Fibroblast of skin of right quadriceps (primary cell): Measurements from ENCODE around the gene ZSWIM5.
"Not testable (repeated sequence)": the region's sequence is repeated elsewhere in the genome, so short reads cannot be mapped to it uniquely, and the experiment has no call there.

ENCODE experiments used
- DNase-seq: peaks from one replicate; pipeline ENCODE4 v3.0.0-alpha.2; 2013

ZSWIM5 gene

DNA sequence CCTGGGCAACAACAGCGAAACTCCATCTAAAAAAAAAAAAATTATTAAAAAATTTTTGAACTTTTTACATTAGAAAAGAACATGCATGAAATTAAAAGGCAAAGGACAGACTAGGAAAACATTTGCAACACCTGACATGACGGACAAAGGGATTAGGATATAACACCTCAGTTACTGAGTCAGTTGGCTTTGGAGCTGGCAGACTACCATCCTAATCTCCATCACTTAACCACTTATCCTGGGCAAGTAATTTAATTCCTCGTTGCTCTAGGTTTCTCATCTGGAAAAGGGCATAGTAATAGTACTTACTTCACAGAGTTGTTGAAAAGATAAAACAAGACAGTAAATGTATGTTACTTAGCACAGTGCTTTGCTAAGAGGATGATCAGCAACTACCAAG is 207.2 kb downstream of the ZSWIM5 start:
- DNase-seq = no peak

DNA sequence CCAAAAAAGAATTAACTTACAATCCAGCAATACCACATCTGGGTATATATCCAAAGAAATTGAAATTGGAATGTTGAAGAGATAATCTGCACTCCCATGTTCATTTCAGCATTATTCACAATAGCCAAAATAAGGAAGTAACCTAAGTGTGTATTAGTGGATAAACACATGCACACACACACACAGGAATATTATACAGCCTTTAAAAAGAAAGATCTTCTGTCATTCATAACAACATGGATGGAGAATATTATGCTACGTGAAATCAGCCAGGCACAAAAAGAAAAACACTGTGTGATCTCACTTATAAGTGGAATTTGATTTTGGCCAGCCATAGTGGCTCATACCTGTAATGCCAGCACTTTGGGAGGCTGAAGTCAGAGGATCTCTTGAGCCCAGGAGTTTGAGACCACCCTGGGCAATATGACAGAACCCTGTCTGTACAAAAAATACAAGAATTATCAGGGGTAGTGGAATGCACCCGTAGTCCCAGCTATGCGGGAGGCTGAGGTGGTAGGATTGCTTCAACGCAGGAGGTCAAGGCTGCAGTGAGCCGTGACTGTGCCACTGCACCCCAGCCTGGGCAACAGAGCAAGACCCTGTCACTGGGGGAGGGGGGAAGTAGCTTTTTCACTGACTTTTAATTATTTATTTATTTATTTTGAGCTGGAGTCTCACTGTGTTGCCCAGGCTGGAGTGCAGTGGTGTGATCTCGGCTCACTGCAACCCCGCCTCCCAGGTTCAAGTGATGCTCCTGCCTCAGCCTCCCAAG is 210.8 kb downstream of the ZSWIM5 start:
- DNase-seq = no peak

DNA sequence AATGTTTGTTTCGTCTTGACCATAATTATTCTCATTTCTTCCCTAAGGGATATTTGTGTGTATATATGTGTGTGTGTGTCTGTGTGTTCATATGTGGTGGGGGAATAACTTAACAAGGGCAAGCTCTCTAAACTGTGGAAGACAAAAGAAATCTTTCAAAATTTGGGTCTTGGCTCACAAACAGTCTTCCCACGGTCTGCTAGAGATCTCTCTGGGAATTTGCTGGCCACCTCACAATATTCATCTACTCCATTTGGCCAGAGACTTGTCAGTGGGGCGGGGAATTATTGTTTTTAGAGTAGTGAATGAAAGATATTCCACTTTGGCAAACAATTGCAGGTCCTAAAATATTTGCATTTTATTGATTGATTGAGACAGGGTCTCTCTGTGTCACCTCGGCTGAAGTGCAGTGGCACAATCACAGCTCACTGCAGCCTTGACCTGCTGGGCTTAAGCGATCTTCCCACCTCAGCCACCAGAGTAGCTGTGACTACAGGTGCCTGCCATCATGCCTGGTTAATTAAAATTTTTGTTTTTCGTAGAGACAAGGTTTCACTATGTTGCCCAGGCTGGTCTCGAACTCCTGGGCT is 212.0 kb downstream of the ZSWIM5 start:
- no peak for DNase-seq

DNA sequence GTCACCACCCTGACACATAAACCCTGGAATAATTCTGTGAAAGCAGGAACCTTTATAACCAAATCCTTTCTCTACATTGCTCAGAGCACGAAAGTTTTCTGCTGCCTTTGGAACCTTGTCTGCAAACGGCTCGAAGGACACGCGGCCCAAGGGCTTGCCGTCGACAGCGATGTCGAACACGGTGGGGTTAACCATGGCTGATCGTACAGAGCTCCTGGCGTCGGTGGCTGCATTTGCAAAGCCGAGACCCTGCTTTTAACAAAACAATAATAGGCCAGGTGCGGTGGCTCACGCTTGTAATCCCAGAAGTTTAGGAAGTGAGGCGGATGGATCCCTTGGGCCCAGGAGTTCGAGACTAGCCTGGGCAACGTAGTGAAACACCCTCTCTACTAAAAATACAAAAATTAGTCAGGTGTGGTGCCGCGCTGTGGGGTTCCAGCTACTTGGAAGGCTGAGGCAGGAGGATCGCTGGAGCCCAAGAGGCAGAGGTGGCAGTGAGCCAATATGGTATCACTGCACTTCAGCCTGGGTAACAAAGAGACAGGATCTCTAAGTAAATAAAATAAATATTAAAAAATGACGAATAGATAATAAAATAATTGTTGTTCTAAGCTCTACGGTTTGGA is 217.8 kb downstream of the ZSWIM5 start:
- no peak for DNase-seq

DNA sequence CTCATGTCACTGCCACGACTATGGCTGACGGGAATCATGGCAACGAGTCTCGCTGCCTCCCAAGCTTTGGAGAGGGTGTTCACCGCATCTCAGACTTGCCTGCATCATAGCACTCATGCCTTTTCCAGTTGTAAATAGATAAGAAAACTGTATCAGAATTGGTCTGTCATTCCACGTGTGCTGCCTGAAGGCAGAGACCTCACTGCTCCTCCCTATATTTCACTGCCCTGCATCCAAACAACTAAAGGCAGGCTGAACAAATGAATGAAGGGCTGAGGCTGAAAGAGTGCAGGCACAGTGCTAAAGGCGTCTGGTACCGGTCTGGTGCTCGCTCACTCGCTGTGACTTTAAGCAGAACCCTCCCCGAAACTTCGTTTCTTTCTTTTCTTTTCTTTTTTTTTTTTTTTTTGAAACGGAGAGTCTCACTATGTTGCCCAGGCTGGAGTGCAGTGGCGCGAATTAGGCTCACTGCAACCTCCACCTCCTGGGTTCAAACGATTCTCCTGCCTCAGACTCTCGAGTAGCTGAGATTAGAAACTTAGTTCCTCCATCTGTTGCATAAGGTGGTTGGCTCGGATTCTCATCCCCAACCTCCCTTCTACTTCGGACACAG is 220.6 kb downstream of the ZSWIM5 start:
- no peak for DNase-seq

DNA sequence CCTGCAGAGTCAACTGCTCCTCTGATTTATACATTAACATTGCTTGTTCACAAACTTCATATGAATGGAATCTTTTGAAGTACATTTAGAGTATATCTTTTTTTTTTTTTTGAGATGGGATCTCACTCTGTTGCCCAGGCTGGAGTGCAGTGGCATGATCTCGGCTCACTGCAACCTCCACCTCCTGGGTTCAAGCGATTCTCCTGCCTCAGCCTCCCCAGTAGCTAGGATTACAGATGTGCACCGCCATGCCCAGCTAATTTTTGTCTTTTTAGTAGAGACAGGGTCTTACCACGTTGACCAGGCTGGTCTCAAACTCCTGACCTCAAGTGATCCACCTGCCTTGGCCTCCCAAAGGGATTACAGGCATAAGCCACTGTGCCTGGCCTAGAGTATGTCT is 229.0 kb downstream of the ZSWIM5 start:
- not testable (repeated sequence) for DNase-seq

DNA sequence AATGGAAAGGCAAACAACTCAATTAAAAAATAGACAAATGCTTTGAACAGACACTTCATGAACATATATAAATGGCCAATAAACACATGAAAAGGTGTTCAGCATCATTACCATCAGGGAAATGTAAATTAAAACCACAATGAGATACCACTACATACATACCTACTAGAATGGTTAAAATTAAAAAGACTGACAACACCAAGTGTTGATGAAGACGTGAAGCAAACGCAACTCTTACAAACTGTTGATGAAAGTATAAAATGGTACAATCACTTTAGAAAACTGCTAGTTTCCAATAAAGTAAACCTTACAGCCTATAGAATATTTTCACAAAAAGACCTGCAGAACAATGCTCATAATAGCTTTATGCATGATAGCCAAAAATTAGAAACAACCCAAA is 230.2 kb downstream of the ZSWIM5 start:
- DNase-seq = no peak

DNA sequence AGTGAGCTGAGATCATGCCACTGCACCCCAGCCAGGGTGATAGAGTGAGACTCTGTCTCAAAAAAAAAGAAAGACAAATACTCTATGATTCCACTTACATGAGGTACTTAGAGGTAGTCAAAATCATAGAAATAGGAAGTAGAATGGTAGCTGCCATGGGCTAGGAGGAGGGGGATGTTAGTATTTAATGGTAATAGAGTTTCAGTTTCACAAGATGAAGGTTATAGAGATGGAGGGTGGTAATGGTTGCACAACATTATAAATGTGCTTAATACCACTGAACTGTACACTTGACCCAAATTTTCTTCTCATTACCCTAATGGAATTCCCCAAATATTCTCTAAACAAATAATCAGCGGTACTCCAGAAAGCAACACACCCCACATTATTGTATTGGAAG is 232.8 kb downstream of the ZSWIM5 start:
- DNase-seq = no peak

DNA sequence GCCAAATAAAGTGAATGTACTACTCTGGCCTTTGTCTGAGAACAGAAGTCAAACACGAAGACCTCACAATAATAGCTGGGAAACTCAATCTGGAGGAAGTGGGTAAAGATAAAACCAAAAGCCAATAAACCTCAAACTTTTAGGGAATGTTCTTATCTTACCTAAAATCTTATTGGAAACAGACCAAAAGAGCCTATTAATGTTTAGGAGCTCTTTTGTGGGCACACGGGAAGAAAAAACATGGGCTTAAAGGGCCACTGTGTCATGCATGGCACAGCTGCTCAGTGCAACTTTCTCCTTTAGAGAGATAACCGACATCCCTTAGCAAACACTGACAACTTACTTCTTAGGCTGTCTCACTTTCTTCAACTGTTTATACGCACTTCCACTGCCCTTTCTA is 236.1 kb downstream of the ZSWIM5 start:
- DNase-seq = peak; percentile 47
